Smooth muscle cell (in vitro differentiated cells): ENCODE data around the gene THSD7B. TPM values are rescaled to one million over a fixed set of nuclear protein-coding genes. Genes with fewer than 3 reads are reported as not detected.

Experiments used
- DNase-seq: peaks from one replicate; lab custom pipeline; 2025; ENCODE audit not compliant: unreplicated experiment; lab: John Stamatoyannopoulos, UW
- H2AFZ ChIP-seq: fragments of 200-600 bp; sonication (generic); 2 replicates; pipeline ENCODE4 v1.6.0; 2016; ENCODE audit warnings: antibody characterized with exemption, low read depth, mild to moderate bottlenecking
- H3F3A ChIP-seq: fragments of 200-600 bp; sonication (generic); 2 replicates; pipeline ENCODE4 v1.6.0; 2017; ENCODE audit warnings: antibody characterized with exemption, low read depth
- H3K27ac ChIP-seq: fragments of 200-600 bp; sonication (generic); 2 replicates; pipeline ENCODE4 v1.5.1; 2016; ENCODE audit warnings: low read depth, mild to moderate bottlenecking
- H3K27me3 ChIP-seq: fragments of 200-600 bp; sonication (generic); 2 replicates; pipeline ENCODE4 v1.6.1; 2016; ENCODE audit warnings: low read depth, mild to moderate bottlenecking
- H3K36me3 ChIP-seq: fragments of 200-600 bp; sonication (generic); 2 replicates; pipeline ENCODE4 v1.5.1; 2016; ENCODE audit warnings: low read depth
- H3K4me1 ChIP-seq: fragments of 200-600 bp; sonication (generic); 2 replicates; pipeline ENCODE4 v1.5.1; 2016; ENCODE audit warnings: low read depth
- H3K4me2 ChIP-seq: fragments of 200-600 bp; sonication (generic); 2 replicates; pipeline ENCODE4 v1.6.0; 2016; ENCODE audit warnings: mild to moderate bottlenecking
- H3K4me3 ChIP-seq: fragments of 200-600 bp; sonication (generic); 2 replicates; pipeline ENCODE4 v1.5.1; 2016; ENCODE audit warnings: mild to moderate bottlenecking
- H3K79me2 ChIP-seq: fragments of 200-600 bp; sonication (generic); 2 replicates; pipeline ENCODE4 v1.6.0; 2016; ENCODE audit warnings: low read depth, mild to moderate bottlenecking
- H3K9ac ChIP-seq: fragments of 200-600 bp; sonication (generic); 2 replicates; pipeline ENCODE4 v1.6.0; 2016; ENCODE audit warnings: low read depth
- H3K9me3 ChIP-seq: fragments of 200-600 bp; sonication (generic); replicated peaks from 2 replicates; pipeline ENCODE4 v1.5.1; 2016; ENCODE audit warnings: low read depth
- H4K20me1 ChIP-seq: fragments of 200-600 bp; sonication (generic); 2 replicates; pipeline ENCODE4 v1.6.0; 2016; ENCODE audit warnings: low read depth
- WGBS: methylation state at CpG from one replicate; pipeline ENCODE4 v1.1.7; 2016; ENCODE audit warnings: low lambda C conversion rate; 5-methylcytosine and 5-hydroxymethylcytosine counted together
- polyA plus RNA-seq: library from polyadenylated mRNA; unstranded; fragments of >200 nt; fragmentation: Nextera tagmentation; extraction: Ambion mirVana; gene quantifications from 2 replicates; pipeline ENCODE4 v1.2.1, GENCODE V29; 2016
- total RNA-seq: library from RNA; depleted of rRNA; stranded (reverse); fragments of >200 nt; gene quantifications from 2 replicates; pipeline ENCODE4 v1.2.3, GENCODE V29; 2014
- TF ChIP-seq, protein P1 (sequence below): fragments of 200-600 bp; sonication (generic); IDR thresholded peaks from 2 replicates; pipeline ENCODE4 v1.5.1; 2017; ENCODE audit warnings: borderline replicate concordance, mild to moderate bottlenecking, antibody characterized with exemption; ENCODE audit not compliant: insufficient read depth, poor library complexity, severe bottlenecking

Gene THSD7B
- total and polyA plus RNA-seq, 2 experiments from 2014 or later = not detected

- Histone ChIP-seq H3F3A (no peaks in the 10 kb centered on the region), H3K9me3 (no peaks in the 10 kb centered on the region), H3K4me2 (no peak overlapping the region), H3K36me3 (no peaks in the 10 kb centered on the region), H3K4me1 (no peaks in the 10 kb centered on the region), H2AFZ (no peak overlapping the region), H3K27ac (no peak overlapping the region), H3K79me2 (no peaks in the 10 kb centered on the region), H3K4me3 (no peak overlapping the region), H3K9ac (no peak overlapping the region), H3K27me3 (no peaks in the 10 kb centered on the region), H4K20me1 (no peaks in the 10 kb centered on the region)
- no peak for DNase-seq
- TF ChIP-seq, protein P1, sequence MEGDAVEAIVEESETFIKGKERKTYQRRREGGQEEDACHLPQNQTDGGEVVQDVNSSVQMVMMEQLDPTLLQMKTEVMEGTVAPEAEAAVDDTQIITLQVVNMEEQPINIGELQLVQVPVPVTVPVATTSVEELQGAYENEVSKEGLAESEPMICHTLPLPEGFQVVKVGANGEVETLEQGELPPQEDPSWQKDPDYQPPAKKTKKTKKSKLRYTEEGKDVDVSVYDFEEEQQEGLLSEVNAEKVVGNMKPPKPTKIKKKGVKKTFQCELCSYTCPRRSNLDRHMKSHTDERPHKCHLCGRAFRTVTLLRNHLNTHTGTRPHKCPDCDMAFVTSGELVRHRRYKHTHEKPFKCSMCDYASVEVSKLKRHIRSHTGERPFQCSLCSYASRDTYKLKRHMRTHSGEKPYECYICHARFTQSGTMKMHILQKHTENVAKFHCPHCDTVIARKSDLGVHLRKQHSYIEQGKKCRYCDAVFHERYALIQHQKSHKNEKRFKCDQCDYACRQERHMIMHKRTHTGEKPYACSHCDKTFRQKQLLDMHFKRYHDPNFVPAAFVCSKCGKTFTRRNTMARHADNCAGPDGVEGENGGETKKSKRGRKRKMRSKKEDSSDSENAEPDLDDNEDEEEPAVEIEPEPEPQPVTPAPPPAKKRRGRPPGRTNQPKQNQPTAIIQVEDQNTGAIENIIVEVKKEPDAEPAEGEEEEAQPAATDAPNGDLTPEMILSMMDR = no peak
- 92% methylated on average over 5 of the region's 5 CpGs for WGBS
Measured at GRCh38 chr2:137229834-137230233, 464.5 kb downstream of the THSD7B start.

GRCh38 chr2:137231628-137232027, 466.3 kb downstream of the THSD7B start:
- Histone ChIP-seq H3K9me3 (no peaks in the 10 kb centered on the region), H3K27ac (no peak overlapping the region), H3K4me1 (no peaks in the 10 kb centered on the region), H3K79me2 (no peaks in the 10 kb centered on the region), H3K9ac (no peak overlapping the region), H3K36me3 (no peaks in the 10 kb centered on the region), H3K4me3 (no peak overlapping the region), H3K4me2 (no peak overlapping the region), H3K27me3 (no peaks in the 10 kb centered on the region), H2AFZ (no peak overlapping the region), H4K20me1 (no peaks in the 10 kb centered on the region), H3F3A (no peaks in the 10 kb centered on the region)
- DNase-seq = no peak
- 71% methylated on average over 4 of the region's 4 CpGs for WGBS
- TF ChIP-seq, protein P1 = no peak

DNA sequence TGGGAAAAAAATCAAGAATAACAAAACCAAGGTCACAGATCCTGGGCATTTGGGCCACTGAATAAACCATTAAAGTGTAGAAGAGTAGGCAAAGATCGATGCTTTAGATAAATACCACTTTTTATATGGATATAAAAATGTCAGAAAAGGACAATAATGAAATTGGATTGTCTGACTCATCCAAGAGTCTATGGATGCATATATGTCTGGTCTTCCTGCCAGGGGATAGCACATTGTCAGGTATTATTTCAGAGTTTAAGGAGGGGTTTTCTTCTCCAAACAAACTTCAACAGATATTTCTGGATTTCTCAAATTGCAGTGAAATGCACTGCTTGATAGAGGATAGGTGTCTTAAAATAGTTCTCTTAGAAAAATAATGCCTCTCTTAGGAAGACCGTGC, 466.7 kb downstream of the THSD7B start:
- H3K4me2 ChIP-seq = no peak overlapping the region
- no peaks in the 10 kb centered on the region for H3K79me2 ChIP-seq
- H3K9ac ChIP-seq = no peak overlapping the region
- no peaks in the 10 kb centered on the region for H4K20me1 ChIP-seq
- no peak overlapping the region for H2AFZ ChIP-seq
- H3K36me3 ChIP-seq = no peaks in the 10 kb centered on the region
- no peak for DNase-seq
- H3F3A ChIP-seq = no peaks in the 10 kb centered on the region
- H3K4me1 ChIP-seq = no peaks in the 10 kb centered on the region
- H3K4me3 ChIP-seq = no peak overlapping the region
- WGBS = 84% methylated on average over 2 of the region's 2 CpGs
- no peak overlapping the region for H3K27ac ChIP-seq
- H3K27me3 ChIP-seq = no peaks in the 10 kb centered on the region
- H3K9me3 ChIP-seq = no peaks in the 10 kb centered on the region
- TF ChIP-seq, protein P1 = no peak

GRCh38 chr2:137233091-137233490, 467.7 kb downstream of the THSD7B start:
- TF ChIP-seq, protein P1 = no peak
- WGBS = 88% methylated on average over 3 of the region's 3 CpGs
- no peaks in the 10 kb centered on the region for H3K9me3 ChIP-seq
- no peaks in the 10 kb centered on the region for H3F3A ChIP-seq
- no peaks in the 10 kb centered on the region for H3K27me3 ChIP-seq
- H3K4me3 ChIP-seq = no peak overlapping the region
- no peak overlapping the region for H2AFZ ChIP-seq
- H3K4me2 ChIP-seq = no peak overlapping the region
- H3K79me2 ChIP-seq = no peaks in the 10 kb centered on the region
- H3K9ac ChIP-seq = no peak overlapping the region
- DNase-seq = no peak
- H3K4me1 ChIP-seq = no peaks in the 10 kb centered on the region
- no peaks in the 10 kb centered on the region for H3K36me3 ChIP-seq
- H4K20me1 ChIP-seq = no peaks in the 10 kb centered on the region
- H3K27ac ChIP-seq = no peak overlapping the region
